Epithelial cell of prostate (primary cell): ENCODE results near the gene RGSL1.

Experiments
- DNase-seq: peaks from one replicate; pipeline ENCODE4 v3.0.0-alpha.2; 2011; ENCODE audit warnings: low read depth, low spot score
- H3K27ac ChIP-seq: fragments of 450-650 bp; 2 replicates; pipeline ENCODE4 v1.5.1; 2017; ENCODE audit warnings: mild to moderate bottlenecking

Gene RGSL1

DNA sequence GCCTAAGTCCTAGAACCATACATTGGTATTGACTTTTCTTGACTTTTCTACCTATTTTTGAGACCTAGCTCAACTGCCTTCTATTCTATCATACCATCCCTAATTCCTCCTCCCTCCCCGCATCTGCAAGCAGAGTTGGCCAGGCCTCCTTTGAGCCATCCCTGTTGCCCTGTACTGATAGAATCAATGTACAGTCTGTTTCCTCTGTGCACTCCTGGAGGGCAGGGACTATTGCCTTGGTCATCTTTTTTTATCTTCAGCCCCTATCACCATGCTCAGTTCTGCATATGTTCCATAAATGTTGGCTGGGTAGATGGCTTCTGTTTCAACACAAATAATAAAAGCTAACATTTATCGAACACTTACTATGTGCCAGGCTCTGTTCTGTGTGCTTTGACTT lies 158.3 kb downstream of the RGSL1 start:
- no peak for DNase-seq
- no peak overlapping the region for H3K27ac ChIP-seq

GRCh38 chr1:182608845-182609610 lies 159.1 kb downstream of the RGSL1 start:
- no peak for DNase-seq
- no peak overlapping the region for H3K27ac ChIP-seq
